GM19372 (cell line): ENCODE data around the gene GCNT4.

ENCODE experiments used
- ATAC-seq: cut with Tn5 transposase; IDR thresholded peaks from one replicate; pipeline ENCODE4 v1.9.1; 2021; ENCODE audit warnings: mild to moderate bottlenecking, low read depth, moderate library complexity; ENCODE audit not compliant: unreplicated experiment

GCNT4 gene

GRCh38 chr5:75018805-75019587, 33.4 kb downstream of the GCNT4 start:
- ATAC-seq: no peak

GRCh38 chr5:75017971-75018370, 34.4 kb downstream of the GCNT4 start:
- no peak for ATAC-seq

GRCh38 chr5:75016896-75017295, 35.5 kb downstream of the GCNT4 start:
- ATAC-seq: no peak

- no peak for ATAC-seq
These were observed 39.6 kb downstream of the GCNT4 start for GRCh38 chr5:75012748-75013147.

GRCh38 chr5:75010838-75011237, 41.5 kb downstream of the GCNT4 start:
- no peak for ATAC-seq

- no peak for ATAC-seq
These were observed 42.6 kb downstream of the GCNT4 start for GRCh38 chr5:75009556-75010345.

GRCh38 chr5:75006865-75007822, 45.2 kb downstream of the GCNT4 start:
- ATAC-seq: no peak

- no peak for ATAC-seq
These were observed 46.8 kb downstream of the GCNT4 start for GRCh38 chr5:75005561-75005960.
